IMR-90 (cell line): ENCODE measurements around the gene NAPA. TPM values are rescaled to one million over a fixed set of nuclear protein-coding genes. Genes with fewer than 3 reads are reported as not detected.

Experiments used
- ATAC-seq: fragments of 200-7000 bp; cut with Tn5 transposase; 2 replicates; pipeline ENCODE4 v1.9.1; 2020; ENCODE audit warnings: low read depth, mild to moderate bottlenecking, moderate library complexity
- BruUV-seq: library from RNA; stranded (reverse); fragments of 400-500 nt; replicated peaks from 2 replicates; lab custom pipeline; 2021; lab: Mats Ljungman, UMichigan
- CTCF ChIA-PET: fragments of 300-600 bp; formaldehyde crosslinking; extraction: SDS; loops from one replicate; lab custom pipeline; 2021; ENCODE audit warnings: antibody characterized with exemption; lab: Yijun Ruan, JAX
- POLR2A ChIA-PET: fragments of 300-600 bp; sonication (Branson Sonifier 250); formaldehyde crosslinking; loops from one replicate; lab custom pipeline; 2022; ENCODE audit warnings: antibody characterized with exemption; ENCODE audit not compliant: unreplicated experiment; lab: Charles Lee
- DNase-seq: peaks from one replicate; pipeline ENCODE4 v3.0.0; 2013
- H2AFZ ChIP-seq: replicated peaks from 2 replicates; pipeline ENCODE3; 2013; ENCODE audit warnings: low read length, mild to moderate bottlenecking; ENCODE audit not compliant: poor library complexity
- H2AK5ac ChIP-seq: 2 replicates; pipeline ENCODE4 v1.6.1; 2013; ENCODE audit warnings: low read depth, low read length, inconsistent platforms
- H2AK9ac ChIP-seq: replicated peaks from 2 replicates; pipeline ENCODE3; 2013; ENCODE audit warnings: mild to moderate bottlenecking, low read depth, low read length, moderate library complexity; ENCODE audit not compliant: poor library complexity
- H2BK120ac ChIP-seq: 2 replicates; pipeline ENCODE4 v1.6.1; 2013; ENCODE audit warnings: low read depth, low read length, inconsistent platforms
- H2BK15ac ChIP-seq: 3 replicates; pipeline ENCODE4 v1.6.1; 2013; ENCODE audit warnings: low read depth, low read length, inconsistent platforms
- H2BK20ac ChIP-seq: 2 replicates; pipeline ENCODE4 v1.6.1; 2013; ENCODE audit warnings: low read depth, mild to moderate bottlenecking, inconsistent platforms, low read length, moderate library complexity
- H2BK5ac ChIP-seq: 2 replicates; pipeline ENCODE4 v1.6.1; 2013; ENCODE audit warnings: mild to moderate bottlenecking, low read depth, low read length, inconsistent platforms; ENCODE audit not compliant: poor library complexity, severe bottlenecking
- H3K14ac ChIP-seq: replicated peaks from 2 replicates; pipeline ENCODE4 v1.6.1; 2013; ENCODE audit warnings: low read depth, low read length, inconsistent platforms
- H3K18ac ChIP-seq: 2 replicates; pipeline ENCODE4 v1.6.1; 2013; ENCODE audit warnings: low read depth, low read length, control low read depth
- H3K23ac ChIP-seq: 2 replicates; pipeline ENCODE4 v1.6.1; 2013; ENCODE audit warnings: low read depth, low read length, inconsistent platforms
- H3K27ac ChIP-seq: 2 replicates; pipeline ENCODE4 v1.5.1; 2013; ENCODE audit warnings: mild to moderate bottlenecking, control low read depth, low read length; ENCODE audit not compliant: insufficient read depth
- H3K27me3 ChIP-seq: 2 replicates; pipeline ENCODE4 v1.6.1; 2013; ENCODE audit warnings: low read length; ENCODE audit not compliant: control insufficient read depth, insufficient read depth
- H3K36me3 ChIP-seq: 2 replicates; pipeline ENCODE4 v1.6.1; 2013; ENCODE audit warnings: low read length, mixed read lengths; ENCODE audit not compliant: control insufficient read depth, insufficient read depth
- H3K4ac ChIP-seq: 2 replicates; pipeline ENCODE4 v1.6.1; 2013; ENCODE audit warnings: low read depth, low read length, inconsistent platforms
- H3K4me1 ChIP-seq: 2 replicates; pipeline ENCODE4 v1.6.1; 2013; ENCODE audit warnings: low read length, mixed read lengths; ENCODE audit not compliant: control insufficient read depth, insufficient read depth
- H3K4me2 ChIP-seq: 2 replicates; pipeline ENCODE4 v1.6.1; 2013; ENCODE audit warnings: low read depth, mild to moderate bottlenecking, control low read depth, low read length, moderate library complexity
- H3K4me3 ChIP-seq: 2 replicates; pipeline ENCODE4 v1.5.1; 2013; ENCODE audit warnings: low read depth, mild to moderate bottlenecking, control low read depth, low read length, moderate library complexity; ENCODE audit not compliant: insufficient read depth
- H3K56ac ChIP-seq: 2 replicates; pipeline ENCODE4 v1.6.1; 2013; ENCODE audit warnings: low read length, inconsistent platforms; ENCODE audit not compliant: insufficient read depth; ENCODE audit errors: extremely low read depth
- H3K79me1 ChIP-seq, 2 experiments: 2 replicates each; pipeline ENCODE4 v1.6.1; 2013; ENCODE audit warnings: low read length in 2 of 2, inconsistent platforms in 1 of 2, low read depth in 1 of 2
- H3K9ac ChIP-seq: 2 replicates; pipeline ENCODE4 v1.6.1; 2013; ENCODE audit warnings: low read depth, low read length, control low read depth
- H3K9me1 ChIP-seq: 2 replicates; pipeline ENCODE4 v1.6.1; 2013; ENCODE audit warnings: low read length, inconsistent platforms; ENCODE audit not compliant: insufficient read depth
- H3K9me3 ChIP-seq: 2 replicates; pipeline ENCODE4 v1.6.1; 2013; ENCODE audit warnings: low read length; ENCODE audit not compliant: control insufficient read depth, insufficient read depth
- H4K20me1 ChIP-seq: 2 replicates; pipeline ENCODE4 v1.6.1; 2013; ENCODE audit warnings: low read length, inconsistent platforms; ENCODE audit not compliant: insufficient read depth
- H4K5ac ChIP-seq: 2 replicates; pipeline ENCODE4 v1.6.1; 2013; ENCODE audit warnings: mild to moderate bottlenecking, low read depth, low read length, control low read depth
- H4K8ac ChIP-seq, 2 experiments: 2 replicates each; pipeline ENCODE4 v1.6.1; 2013; ENCODE audit warnings: low read depth in 2 of 2, low read length in 2 of 2, control low read depth in 1 of 2, inconsistent platforms in 1 of 2
- H4K91ac ChIP-seq: 2 replicates; pipeline ENCODE4 v1.6.1; 2013; ENCODE audit warnings: low read depth, low read length, inconsistent platforms; ENCODE audit not compliant: insufficient read depth
- BHLHE40 ChIP-seq: fragments of 150-350 bp; IDR thresholded peaks from 2 replicates; pipeline ENCODE4 v1.6.1; 2016; ENCODE audit warnings: mild to moderate bottlenecking, low read depth, low read length
- CEBPB ChIP-seq: IDR thresholded peaks from 2 replicates; pipeline ENCODE4 v1.6.1; 2012; ENCODE audit warnings: low read depth, low read length, improper control_type of control experiment
- CHD1 ChIP-seq: IDR thresholded peaks from 2 replicates; pipeline ENCODE4 v1.6.1; 2012; ENCODE audit warnings: low read depth, low read length, improper control_type of control experiment
- FOS ChIP-seq: fragments of 150-350 bp; IDR thresholded peaks from 2 replicates; pipeline ENCODE4 v1.6.1; 2016; ENCODE audit warnings: low read depth, low read length
- MAFK ChIP-seq: IDR thresholded peaks from 2 replicates; pipeline ENCODE4 v1.6.1; 2012; ENCODE audit warnings: low read depth, low read length, improper control_type of control experiment
- MAZ ChIP-seq: IDR thresholded peaks from 2 replicates; pipeline ENCODE4 v1.6.1; 2012; ENCODE audit warnings: low read depth, mild to moderate bottlenecking, low read length, improper control_type of control experiment, moderate library complexity, borderline replicate concordance
- MXI1 ChIP-seq: IDR thresholded peaks from 2 replicates; pipeline ENCODE4 v1.6.1; 2012; ENCODE audit warnings: low read depth, mild to moderate bottlenecking, low read length, moderate library complexity, borderline replicate concordance
- NFE2L2 ChIP-seq: fragments of 150-350 bp; IDR thresholded peaks from 2 replicates; pipeline ENCODE4 v1.6.1; 2016; ENCODE audit warnings: low read depth, mild to moderate bottlenecking, low read length
- POLR2A ChIP-seq: IDR thresholded peaks from 2 replicates; pipeline ENCODE4 v1.6.1; 2012; ENCODE audit warnings: mild to moderate bottlenecking, low read depth, low read length
- RAD21 ChIP-seq: IDR thresholded peaks from 2 replicates; pipeline ENCODE4 v1.6.1; 2012; ENCODE audit warnings: low read length, improper control_type of control experiment
- RCOR1 ChIP-seq: IDR thresholded peaks from 2 replicates; pipeline ENCODE4 v1.6.1; 2012; ENCODE audit warnings: mild to moderate bottlenecking, low read length, improper control_type of control experiment; ENCODE audit not compliant: insufficient replicate concordance
- RFX5 ChIP-seq: IDR thresholded peaks from 2 replicates; pipeline ENCODE4 v1.8.0; 2012; ENCODE audit warnings: low read depth, mild to moderate bottlenecking, low read length, moderate library complexity
- SMC3 ChIP-seq: fragments of 150-350 bp; IDR thresholded peaks from 2 replicates; pipeline ENCODE4 v1.6.1; 2016; ENCODE audit warnings: low read depth, mild to moderate bottlenecking, antibody characterized with exemption, low read length, moderate library complexity
- WGBS, 2 experiments: methylation state at CpG; one replicate each; pipeline versions ENCODE4 v1.1.5 to v1.1.7; 2013; ENCODE audit warnings: missing lambda C conversion rate in 2 of 2; ENCODE audit not compliant: insufficient read length in 1 of 2; ENCODE audit errors: extremely low coverage in 2 of 2; 5-methylcytosine and 5-hydroxymethylcytosine counted together
- dilution Hi-C: fragments of 300-500 bp; cut with HindIII; formaldehyde crosslinking; loops from one replicate; pipeline ENCODE4 v1.14.3; 2018; ENCODE audit warnings: low sequenced_read_pairs; ENCODE audit not compliant: unreplicated experiment
- in situ Hi-C: fragments of 300-500 bp; cut with MboI; formaldehyde crosslinking; loops from 3 replicates; pipeline ENCODE4 v1.14.3; 2019; ENCODE audit warnings: low sequenced_read_pairs, inconsistent platforms, mixed read lengths
- intact Hi-C: fragments of 100-400 bp; cut with micrococcal nuclease; formaldehyde crosslinking; loops from 2 replicates; pipeline ENCODE4 v1.10.0; 2022
- polyA plus RNA-seq, 3 experiments: library from polyadenylated mRNA; depleted of rRNA; stranded (reverse); fragments of >200 nt; gene quantifications; 2 replicates each; pipeline ENCODE4 v1.2.3, GENCODE V29; 2012; ENCODE audit warnings: low replicate concordance in 1 of 3
- total RNA-seq: library from RNA; depleted of rRNA; stranded (reverse); fragments of >200 nt; gene quantifications from 2 replicates; pipeline ENCODE4 v1.2.3, GENCODE V29; 2012
- TF ChIP-seq, protein P1 (sequence below): fragments of 150-350 bp; IDR thresholded peaks from 2 replicates; pipeline ENCODE4 v1.6.1; 2017; ENCODE audit warnings: mild to moderate bottlenecking, antibody characterized with exemption, low read length, low read depth
- TF ChIP-seq, protein P2 (sequence below): conservative IDR thresholded peaks from 2 replicates; pipeline ENCODE4 v1.5.1; 2012; ENCODE audit warnings: mild to moderate bottlenecking, low read depth, low read length, improper control_type of control experiment
- TF ChIP-seq, protein P3 (sequence below): fragments of 150-350 bp; IDR thresholded peaks from 2 replicates; pipeline ENCODE4 v1.6.1; 2016; ENCODE audit warnings: low read depth, mild to moderate bottlenecking, low read length, moderate library complexity, borderline replicate concordance

The NAPA gene
- total and polyA plus RNA-seq, 2 of the 4 experiments (the other 2 are of a cell fraction), result 76.4 to 126 TPM

GRCh38 chr19:47480658-47481057 is 34.2 kb downstream of the NAPA start:
- Histone ChIP-seq H3K79me1 (peaks cover 0 to 18% of the 10 kb centered on the region in 2 experiments; a peak in 2 of 4 replicates), H3K56ac (no peak overlapping the region), H4K91ac (no peak overlapping the region), H4K5ac (no peak overlapping the region), H2AFZ (peak overlapping the region; percentile 72), H2BK120ac (no peak overlapping the region), H4K8ac (no peak overlapping the region), H2BK20ac (no peak overlapping the region), H3K4ac (no peak overlapping the region), H3K23ac (no peak overlapping the region), H4K20me1 (no peaks in the 10 kb centered on the region), H3K27ac (no peak overlapping the region), H3K36me3 (peaks cover 2% of the 10 kb centered on the region; the same call in 1 of the 2 replicates), H2BK5ac (no peak overlapping the region), H2AK9ac (no peak overlapping the region), H3K27me3 (no peaks in the 10 kb centered on the region), H3K4me1 (peaks cover 2% of the 10 kb centered on the region; the same call in 1 of the 2 replicates), H3K9ac (no peak overlapping the region), H3K9me3 (no peaks in the 10 kb centered on the region), H3K4me3 (no peak overlapping the region), H3K18ac (no peak overlapping the region), H3K9me1 (no peaks in the 10 kb centered on the region), H2BK15ac (no peak overlapping the region), H3K4me2 (no peak overlapping the region), H2AK5ac (no peak overlapping the region), H3K14ac (no peak overlapping the region)
- WGBS, 2 experiments, result 67% methylated on average over 3 of the region's 16 CpGs; no CpG with 5 or more reads in 1 of the 2 experiments
- ATAC-seq, result no peak
- no TSS peak for BruUV-seq
- intact Hi-C loops, result loop anchor here (5.0 kb wide), 1 partner anchor 43 kb away; no protein-coding TSS in a partner anchor
- ChIA-PET POLR2A (interaction anchor here (0.6 kb wide), 1 partner anchor 13 kb away, joined by 3 read pairs; no protein-coding TSS in a partner anchor), CTCF (no interaction called here)
- no peak for TF ChIP-seq MXI1
- no peak for TF ChIP-seq RCOR1
- no peak for TF ChIP-seq MAFK
- TF ChIP-seq, protein P1, sequence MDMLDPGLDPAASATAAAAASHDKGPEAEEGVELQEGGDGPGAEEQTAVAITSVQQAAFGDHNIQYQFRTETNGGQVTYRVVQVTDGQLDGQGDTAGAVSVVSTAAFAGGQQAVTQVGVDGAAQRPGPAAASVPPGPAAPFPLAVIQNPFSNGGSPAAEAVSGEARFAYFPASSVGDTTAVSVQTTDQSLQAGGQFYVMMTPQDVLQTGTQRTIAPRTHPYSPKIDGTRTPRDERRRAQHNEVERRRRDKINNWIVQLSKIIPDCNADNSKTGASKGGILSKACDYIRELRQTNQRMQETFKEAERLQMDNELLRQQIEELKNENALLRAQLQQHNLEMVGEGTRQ, result no peak
- TF ChIP-seq FOS, result no peak
- TF ChIP-seq RAD21, result no peak
- TF ChIP-seq RFX5, result no peak
- no peak for TF ChIP-seq SMC3
- TF ChIP-seq CHD1, result no peak
- no peak for TF ChIP-seq BHLHE40
- TF ChIP-seq, protein P2, sequence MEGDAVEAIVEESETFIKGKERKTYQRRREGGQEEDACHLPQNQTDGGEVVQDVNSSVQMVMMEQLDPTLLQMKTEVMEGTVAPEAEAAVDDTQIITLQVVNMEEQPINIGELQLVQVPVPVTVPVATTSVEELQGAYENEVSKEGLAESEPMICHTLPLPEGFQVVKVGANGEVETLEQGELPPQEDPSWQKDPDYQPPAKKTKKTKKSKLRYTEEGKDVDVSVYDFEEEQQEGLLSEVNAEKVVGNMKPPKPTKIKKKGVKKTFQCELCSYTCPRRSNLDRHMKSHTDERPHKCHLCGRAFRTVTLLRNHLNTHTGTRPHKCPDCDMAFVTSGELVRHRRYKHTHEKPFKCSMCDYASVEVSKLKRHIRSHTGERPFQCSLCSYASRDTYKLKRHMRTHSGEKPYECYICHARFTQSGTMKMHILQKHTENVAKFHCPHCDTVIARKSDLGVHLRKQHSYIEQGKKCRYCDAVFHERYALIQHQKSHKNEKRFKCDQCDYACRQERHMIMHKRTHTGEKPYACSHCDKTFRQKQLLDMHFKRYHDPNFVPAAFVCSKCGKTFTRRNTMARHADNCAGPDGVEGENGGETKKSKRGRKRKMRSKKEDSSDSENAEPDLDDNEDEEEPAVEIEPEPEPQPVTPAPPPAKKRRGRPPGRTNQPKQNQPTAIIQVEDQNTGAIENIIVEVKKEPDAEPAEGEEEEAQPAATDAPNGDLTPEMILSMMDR, result no peak
- no peak for TF ChIP-seq MAZ
- TF ChIP-seq NFE2L2, result no peak
- no peak for TF ChIP-seq POLR2A
- TF ChIP-seq, protein P3, sequence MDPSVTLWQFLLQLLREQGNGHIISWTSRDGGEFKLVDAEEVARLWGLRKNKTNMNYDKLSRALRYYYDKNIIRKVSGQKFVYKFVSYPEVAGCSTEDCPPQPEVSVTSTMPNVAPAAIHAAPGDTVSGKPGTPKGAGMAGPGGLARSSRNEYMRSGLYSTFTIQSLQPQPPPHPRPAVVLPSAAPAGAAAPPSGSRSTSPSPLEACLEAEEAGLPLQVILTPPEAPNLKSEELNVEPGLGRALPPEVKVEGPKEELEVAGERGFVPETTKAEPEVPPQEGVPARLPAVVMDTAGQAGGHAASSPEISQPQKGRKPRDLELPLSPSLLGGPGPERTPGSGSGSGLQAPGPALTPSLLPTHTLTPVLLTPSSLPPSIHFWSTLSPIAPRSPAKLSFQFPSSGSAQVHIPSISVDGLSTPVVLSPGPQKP, result no peak
- no peak for TF ChIP-seq CEBPB
- no peak for DNase-seq
- dilution Hi-C loops, result no loop called here
- in situ Hi-C loops, result no loop called here
